BJ (cell line): ENCODE data around the gene GPC6. TPM values are rescaled to one million over a fixed set of nuclear protein-coding genes. Genes with fewer than 3 reads are reported as not detected.

Source experiments
- CTCF ChIA-PET: fragments of 350-600 bp; formaldehyde crosslinking; extraction: SDS; loops from one replicate; lab custom pipeline; 2021; ENCODE audit warnings: antibody characterized with exemption, inconsistent platforms; lab: Yijun Ruan, JAX
- POLR2A ChIA-PET: fragments of 300-600 bp; sonication (Branson Sonifier 250); formaldehyde crosslinking; extraction: SDS; loops from one replicate; lab custom pipeline; 2021; ENCODE audit warnings: antibody characterized with exemption; lab: Charles Lee
- DNase-seq: peaks from one replicate; pipeline ENCODE4 v3.0.0-alpha.2; 2011; ENCODE audit warnings: low read depth
- H3K27me3 ChIP-seq: 2 replicates; pipeline ENCODE4 v1.6.0; 2011; ENCODE audit warnings: low read length; ENCODE audit not compliant: control insufficient read depth, insufficient read depth
- H3K36me3 ChIP-seq: 2 replicates; pipeline ENCODE4 v1.5.1; 2011; ENCODE audit warnings: low read length; ENCODE audit not compliant: control insufficient read depth, insufficient read depth
- H3K4me3 ChIP-seq: 2 replicates; pipeline ENCODE4 v1.5.1; 2011; ENCODE audit warnings: low read depth, mild to moderate bottlenecking, control low read depth, low read length
- polyA plus RNA-seq: library from polyadenylated mRNA; depleted of rRNA; stranded (reverse); fragments of >200 nt; gene quantifications from 2 replicates; pipeline ENCODE4 v1.2.3, GENCODE V29; 2011
- TF ChIP-seq, protein P1 (sequence below): IDR thresholded peaks from 2 replicates; pipeline ENCODE4 v1.5.1; 2011; ENCODE audit warnings: low read depth, mild to moderate bottlenecking, control low read depth, inconsistent platforms, low read length, moderate library complexity; ENCODE audit not compliant: insufficient read depth

Gene GPC6
- polyA plus RNA-seq, 1 experiment = 23.0 TPM

DNA sequence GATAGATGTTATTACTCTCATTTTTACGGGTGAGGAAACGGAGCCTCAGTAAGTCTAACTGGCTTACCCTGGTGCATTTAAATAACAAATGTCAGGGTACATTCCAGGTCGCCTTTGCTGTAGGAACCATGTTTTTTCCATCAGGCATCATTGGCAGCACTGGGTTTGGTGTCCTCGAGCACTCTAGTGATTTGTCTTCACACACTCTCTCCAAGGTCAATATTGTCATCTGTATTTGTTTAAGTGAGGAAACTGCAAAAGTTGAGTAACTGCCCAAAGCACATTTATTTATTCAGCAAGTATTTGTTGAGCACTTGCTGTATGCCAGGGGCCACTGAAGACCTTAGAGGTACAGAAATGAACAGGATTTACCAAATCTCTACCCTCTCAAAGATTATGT is 1174.3 kb downstream of the GPC6 start:
- H3K36me3 ChIP-seq = no peaks in the 10 kb centered on the region
- POLR2A ChIA-PET = no interaction called here
- TF ChIP-seq, protein P1, sequence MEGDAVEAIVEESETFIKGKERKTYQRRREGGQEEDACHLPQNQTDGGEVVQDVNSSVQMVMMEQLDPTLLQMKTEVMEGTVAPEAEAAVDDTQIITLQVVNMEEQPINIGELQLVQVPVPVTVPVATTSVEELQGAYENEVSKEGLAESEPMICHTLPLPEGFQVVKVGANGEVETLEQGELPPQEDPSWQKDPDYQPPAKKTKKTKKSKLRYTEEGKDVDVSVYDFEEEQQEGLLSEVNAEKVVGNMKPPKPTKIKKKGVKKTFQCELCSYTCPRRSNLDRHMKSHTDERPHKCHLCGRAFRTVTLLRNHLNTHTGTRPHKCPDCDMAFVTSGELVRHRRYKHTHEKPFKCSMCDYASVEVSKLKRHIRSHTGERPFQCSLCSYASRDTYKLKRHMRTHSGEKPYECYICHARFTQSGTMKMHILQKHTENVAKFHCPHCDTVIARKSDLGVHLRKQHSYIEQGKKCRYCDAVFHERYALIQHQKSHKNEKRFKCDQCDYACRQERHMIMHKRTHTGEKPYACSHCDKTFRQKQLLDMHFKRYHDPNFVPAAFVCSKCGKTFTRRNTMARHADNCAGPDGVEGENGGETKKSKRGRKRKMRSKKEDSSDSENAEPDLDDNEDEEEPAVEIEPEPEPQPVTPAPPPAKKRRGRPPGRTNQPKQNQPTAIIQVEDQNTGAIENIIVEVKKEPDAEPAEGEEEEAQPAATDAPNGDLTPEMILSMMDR = no peak
- no peak for DNase-seq
- CTCF ChIA-PET = no interaction called here
- no peaks in the 10 kb centered on the region for H3K27me3 ChIP-seq
- H3K4me3 ChIP-seq = no peak overlapping the region

DNA sequence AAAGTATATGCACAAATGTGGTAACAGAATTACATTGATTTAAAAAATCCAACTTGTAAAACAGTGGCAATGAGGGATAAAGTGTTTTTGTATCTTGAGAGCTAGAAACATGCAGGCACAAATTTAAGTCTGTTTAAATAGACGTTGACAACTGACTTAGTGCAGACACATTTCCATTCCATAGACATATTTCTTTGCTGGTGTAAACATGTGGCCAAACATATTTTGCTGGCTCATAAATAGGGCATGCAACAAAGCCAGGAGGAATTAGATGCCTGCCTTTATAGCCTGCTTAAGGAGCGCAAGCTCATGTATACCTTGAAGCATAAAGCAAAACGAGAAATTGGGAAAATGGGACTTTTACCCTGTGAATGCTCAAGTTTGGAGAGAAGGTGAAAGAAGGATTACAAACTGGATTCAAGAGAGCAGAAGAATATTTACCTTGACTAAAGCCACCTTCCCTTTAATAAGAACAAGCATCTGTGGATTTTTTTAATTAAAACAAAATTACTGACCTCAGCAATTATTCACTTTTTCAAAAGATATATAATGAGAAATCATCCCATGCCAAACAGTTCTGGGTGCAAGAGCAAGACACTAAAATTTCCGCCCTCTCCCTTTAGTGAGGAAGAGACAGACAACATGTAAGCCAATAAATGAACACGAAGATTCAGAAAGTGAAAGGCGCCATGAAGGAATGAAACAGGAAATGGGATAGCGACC is 1181.9 kb downstream of the GPC6 start:
- no peak overlapping the region for H3K4me3 ChIP-seq
- H3K27me3 ChIP-seq = 0 out of 2 replicates have a peak, but pooled peaks cover 1% of the 10 kb centered on the region
- DNase-seq = no peak
- ChIA-PET POLR2A (no interaction called here), CTCF (interaction anchor here (1.5 kb wide), 1 partner anchor 8 kb away, joined by 4 read pairs; no protein-coding TSS in a partner anchor)
- no peaks in the 10 kb centered on the region for H3K36me3 ChIP-seq
- TF ChIP-seq, protein P1 = no peak

DNA sequence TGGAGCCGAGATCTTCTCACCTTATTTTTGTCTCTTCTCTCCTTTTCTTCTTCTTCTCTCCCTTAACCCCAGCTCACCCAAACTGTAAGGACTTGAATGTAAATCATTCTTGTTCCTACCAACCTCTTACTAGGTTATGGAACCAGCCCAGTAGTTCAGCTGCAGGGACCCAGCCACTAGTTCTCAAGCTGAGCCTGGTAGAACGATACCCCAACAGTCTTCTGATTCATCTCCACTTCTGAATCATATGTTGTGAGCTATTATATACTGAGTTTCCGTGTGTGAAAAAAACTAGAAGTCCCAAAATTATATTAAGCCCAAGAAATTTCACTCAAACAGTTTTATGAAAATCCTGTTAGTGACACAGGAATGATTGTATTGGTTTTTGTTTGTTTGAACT is 1185.1 kb downstream of the GPC6 start:
- DNase-seq = no peak
- CTCF ChIA-PET = no interaction called here
- no peak overlapping the region for H3K4me3 ChIP-seq
- TF ChIP-seq, protein P1 = no peak
- no peaks in the 10 kb centered on the region for H3K36me3 ChIP-seq
- 0 out of 2 replicates have a peak, but pooled peaks cover 1% of the 10 kb centered on the region for H3K27me3 ChIP-seq
- POLR2A ChIA-PET = interaction anchor here (0.7 kb wide), 1 partner anchor 27 kb away, joined by 4 read pairs; no protein-coding TSS in a partner anchor

DNA sequence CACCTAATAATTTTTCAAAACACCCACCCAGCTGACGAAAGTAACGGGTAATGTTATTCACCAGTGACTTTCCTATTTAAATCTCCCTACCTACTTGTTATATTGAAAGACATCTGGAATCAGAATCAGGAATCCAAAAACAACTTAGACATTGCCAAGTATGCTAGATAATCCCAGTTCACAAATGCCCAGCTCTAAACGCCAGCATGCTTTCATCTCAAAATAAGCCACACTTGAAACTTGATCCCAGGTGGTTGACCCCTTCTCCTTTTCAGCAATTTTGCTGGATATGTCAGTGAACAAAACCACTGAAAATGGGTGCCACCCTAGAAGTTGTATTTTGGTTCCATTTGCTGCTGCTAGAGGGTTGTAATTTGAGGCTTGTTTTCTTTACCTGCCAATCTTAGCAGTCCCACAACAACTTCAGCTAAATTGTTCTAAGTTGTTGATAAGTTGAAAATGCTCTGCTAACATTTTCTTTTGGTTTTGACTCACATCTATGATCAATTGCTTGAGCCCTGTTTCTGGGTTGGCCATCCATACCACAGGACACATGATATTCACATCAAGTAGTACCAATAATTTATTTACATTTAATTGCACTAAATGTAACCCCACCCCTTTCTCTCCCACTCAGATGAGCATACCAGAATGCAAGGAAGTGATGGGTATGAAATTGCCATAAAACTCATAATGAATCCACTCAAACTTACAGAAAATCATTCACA is 1186.4 kb downstream of the GPC6 start:
- no peak for DNase-seq
- Histone ChIP-seq H3K36me3 (no peaks in the 10 kb centered on the region), H3K27me3 (0 out of 2 replicates have a peak, but pooled peaks cover 1% of the 10 kb centered on the region), H3K4me3 (no peak overlapping the region)
- ChIA-PET CTCF (no interaction called here), POLR2A (no interaction called here)
- TF ChIP-seq, protein P1 = no peak

DNA sequence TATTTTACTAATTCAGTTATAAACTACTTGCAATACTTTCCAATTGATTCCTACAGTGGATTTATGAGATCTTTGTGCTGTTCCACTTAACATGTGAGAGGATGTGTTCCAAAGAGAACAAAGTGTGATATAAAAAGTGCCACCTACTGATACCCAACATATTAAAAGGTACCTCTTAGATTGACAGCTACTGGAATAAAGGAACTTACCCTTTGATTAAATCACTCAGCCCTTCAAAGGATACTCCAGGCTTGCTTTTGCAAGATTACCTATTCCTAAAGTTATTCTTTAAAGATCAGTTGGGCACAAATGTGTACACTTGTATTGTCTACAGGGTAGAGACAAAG is 1187.0 kb downstream of the GPC6 start:
- Histone ChIP-seq H3K4me3 (no peak overlapping the region), H3K27me3 (0 out of 2 replicates have a peak, but pooled peaks cover 1% of the 10 kb centered on the region), H3K36me3 (no peaks in the 10 kb centered on the region)
- TF ChIP-seq, protein P1 = no peak
- CTCF ChIA-PET = no interaction called here
- DNase-seq = no peak
- POLR2A ChIA-PET = no interaction called here
